Thyroid gland (tissue), 4 donors: ENCODE results near the gene MKI67.

Experiments
- CTCF ChIP-seq, 6 experiments: fragments of 200-600 bp in 3 of 6; fragments of 450-650 bp in 3 of 6; sonication (generic) in 3 of 6; IDR thresholded peaks; one replicate each; pipeline ENCODE4 v1.5.1; 2016 to 2019; ENCODE audit warnings: antibody characterized with exemption in 6 of 6, mild to moderate bottlenecking in 2 of 6, inconsistent platforms in 1 of 6, moderate library complexity in 1 of 6
- POLR2A ChIP-seq, 2 donors: fragments of 450-650 bp; IDR thresholded peaks; one replicate each; pipeline ENCODE4 v1.6.1; 2017; ENCODE audit warnings: antibody characterized with exemption in 2 of 2, mild to moderate bottlenecking in 2 of 2, moderate library complexity in 1 of 2

- TF ChIP-seq CTCF (IDR thresholded peaks at IDR 0.05) (no peak), POLR2A (IDR thresholded peaks at IDR 0.05) (no peak)
Measured at GRCh38 chr10:128122931-128123330, 3.3 kb downstream of the MKI67 start.
